Subcutaneous abdominal adipose tissue (tissue), 5 donors: ENCODE results near the gene RPA3.
"Not testable (repeated sequence)": the region's sequence is repeated elsewhere in the genome, so short reads cannot be mapped to it uniquely, and the experiment has no call there.

Source experiments
- H3K27ac ChIP-seq: one replicate; pipeline ENCODE4 v1.7.0; 2013; ENCODE audit warnings: low read depth, mild to moderate bottlenecking, inconsistent platforms, low read length, moderate library complexity
- H3K27me3 ChIP-seq, 5 donors: one replicate each; pipeline ENCODE4 v1.7.0; 2013; ENCODE audit warnings: low read length in 5 of 5, inconsistent platforms in 1 of 5; ENCODE audit not compliant: control insufficient read depth in 5 of 5, insufficient read depth in 4 of 5
- H3K36me3 ChIP-seq, 5 donors: one replicate each; pipeline ENCODE4 v1.7.0; 2013; ENCODE audit warnings: low read length in 5 of 5; ENCODE audit not compliant: control insufficient read depth in 5 of 5, insufficient read depth in 5 of 5
- H3K4me1 ChIP-seq, 5 donors: one replicate each; pipeline ENCODE4 v1.7.0; 2013; ENCODE audit warnings: low read length in 5 of 5, mild to moderate bottlenecking in 3 of 5, moderate library complexity in 1 of 5; ENCODE audit not compliant: control insufficient read depth in 5 of 5, insufficient read depth in 5 of 5
- H3K4me3 ChIP-seq, 5 donors: one replicate each; pipeline ENCODE4 v1.7.0; 2013; ENCODE audit warnings: low read length in 5 of 5, low read depth in 1 of 5
- H3K9ac ChIP-seq, 5 donors: one replicate each; pipeline ENCODE4 v1.7.0; 2013; ENCODE audit warnings: low read length in 5 of 5, mild to moderate bottlenecking in 4 of 5, moderate library complexity in 3 of 5
- H3K9me3 ChIP-seq, 5 donors: one replicate each; pipeline ENCODE4 v1.7.0; 2013; ENCODE audit warnings: low read length in 5 of 5; ENCODE audit not compliant: control insufficient read depth in 5 of 5
- donor health status: healthy.
- donor health status: healthy.
- donor health status: healthy.
- donor health status: healthy.
- donor health status: healthy.

RPA3 gene

GRCh38 chr7:7681936-7682329 is 36.5 kb downstream of the RPA3 start:
- Histone ChIP-seq H3K36me3 (no peaks in the 10 kb centered on the region), H3K27ac (peak overlapping the region; percentile 75), H3K4me3 (no peak overlapping the region), H3K27me3 (no peaks in the 10 kb centered on the region), H3K9ac (peak overlapping the region in 4 of 5 donors; percentile 13 to 57 (median 44)), H3K9me3 (peaks cover 0 to 3% (median 0%) of the 10 kb centered on the region in 5 donors), H3K4me1 (peaks cover 0 to 31% (median 26%) of the 10 kb centered on the region in 5 donors)

GRCh38 chr7:7681191-7681935 is 37.0 kb downstream of the RPA3 start:
- H3K9ac ChIP-seq, result peak overlapping the region; percentile 5 to 57 (median 36)
- H3K27me3 ChIP-seq, result no peaks in the 10 kb centered on the region
- H3K4me3 ChIP-seq, result peak overlapping the region; percentile 19 to 58 (median 43)

GRCh38 chr7:7679640-7680039 is 38.8 kb downstream of the RPA3 start:
- H3K36me3 ChIP-seq, H3K27me3 ChIP-seq, H3K4me3 ChIP-seq, H3K27ac ChIP-seq, H3K9ac ChIP-seq, H3K9me3 ChIP-seq: not testable (repeated sequence)
- peaks cover 0 to 26% (median 22%) of the 10 kb centered on the region in 5 donors for H3K4me1 ChIP-seq

More at GRCh38 chr7:7681191-7681935, 37.0 kb downstream of the RPA3 start:
- Histone ChIP-seq H3K9me3 (peaks cover 0 to 3% (median 0%) of the 10 kb centered on the region in 5 donors), H3K27ac (peak overlapping the region; percentile 75), H3K36me3 (no peaks in the 10 kb centered on the region), H3K4me1 (peaks cover 0 to 26% (median 22%) of the 10 kb centered on the region in 5 donors)

GRCh38 chr7:7675686-7676085 is 42.7 kb downstream of the RPA3 start:
- H3K9ac ChIP-seq, result no peak overlapping the region
- peaks cover 0 to 3% (median 0%) of the 10 kb centered on the region in 5 donors for H3K9me3 ChIP-seq
- H3K4me3 ChIP-seq, result no peak overlapping the region
- H3K27me3 ChIP-seq, result no peaks in the 10 kb centered on the region
- peaks cover 0 to 5% (median 2%) of the 10 kb centered on the region in 5 donors for H3K36me3 ChIP-seq
- H3K4me1 ChIP-seq, result peaks cover 0 to 2% (median 0%) of the 10 kb centered on the region in 5 donors
- H3K27ac ChIP-seq, result no peak overlapping the region

GRCh38 chr7:7673240-7673550 is 45.2 kb downstream of the RPA3 start:
- H3K4me1 ChIP-seq, result peaks cover 0 to 2% (median 0%) of the 10 kb centered on the region in 5 donors
- no peak overlapping the region for H3K27ac ChIP-seq
- H3K9ac ChIP-seq, result no peak overlapping the region
- no peak overlapping the region for H3K4me3 ChIP-seq
- peaks cover 0 to 5% (median 2%) of the 10 kb centered on the region in 5 donors for H3K36me3 ChIP-seq
- no peaks in the 10 kb centered on the region for H3K27me3 ChIP-seq
- peaks cover 0 to 3% (median 0%) of the 10 kb centered on the region in 5 donors for H3K9me3 ChIP-seq

GRCh38 chr7:7672545-7673239 is 45.7 kb downstream of the RPA3 start:
- Histone ChIP-seq H3K4me1 (peaks cover 0 to 2% (median 0%) of the 10 kb centered on the region in 5 donors), H3K4me3 (no peak overlapping the region), H3K27ac (no peak overlapping the region), H3K9ac (no peak overlapping the region), H3K9me3 (no peaks in the 10 kb centered on the region), H3K27me3 (no peaks in the 10 kb centered on the region), H3K36me3 (peaks cover 0 to 5% (median 2%) of the 10 kb centered on the region in 5 donors)

- Histone ChIP-seq H3K36me3 (peaks cover 0 to 5% (median 2%) of the 10 kb centered on the region in 5 donors), H3K27ac (no peak overlapping the region)
These were observed 47.0 kb downstream of the RPA3 start for GRCh38 chr7:7671361-7671760.

GRCh38 chr7:7670490-7670889 is 47.9 kb downstream of the RPA3 start:
- H3K9ac ChIP-seq, result no peak overlapping the region
- H3K36me3 ChIP-seq, result peaks cover 0 to under 1% (median 0%) of the 10 kb centered on the region in 5 donors
- no peaks in the 10 kb centered on the region for H3K27me3 ChIP-seq
- no peak overlapping the region for H3K4me3 ChIP-seq
- no peak overlapping the region for H3K27ac ChIP-seq
- H3K4me1 ChIP-seq, result peaks cover 0 to 2% (median 0%) of the 10 kb centered on the region in 5 donors
- no peaks in the 10 kb centered on the region for H3K9me3 ChIP-seq

More at GRCh38 chr7:7671361-7671760, 47.0 kb downstream of the RPA3 start:
- Histone ChIP-seq H3K4me3 (no peak overlapping the region), H3K9me3 (no peaks in the 10 kb centered on the region), H3K27me3 (no peaks in the 10 kb centered on the region), H3K9ac (no peak overlapping the region), H3K4me1 (peaks cover 0 to 2% (median 0%) of the 10 kb centered on the region in 5 donors)

- no peaks in the 10 kb centered on the region for H3K9me3 ChIP-seq
- H3K9ac ChIP-seq, result no peak overlapping the region
- peaks cover 0 to 2% (median 0%) of the 10 kb centered on the region in 5 donors for H3K4me1 ChIP-seq
- no peaks in the 10 kb centered on the region for H3K36me3 ChIP-seq
- H3K4me3 ChIP-seq, result no peak overlapping the region
- H3K27me3 ChIP-seq, result no peaks in the 10 kb centered on the region
- H3K27ac ChIP-seq, result no peak overlapping the region
These were observed 49.7 kb downstream of the RPA3 start for GRCh38 chr7:7668706-7669105.

- peaks cover 0 to 2% (median 0%) of the 10 kb centered on the region in 5 donors for H3K4me1 ChIP-seq
- H3K9me3 ChIP-seq, result no peaks in the 10 kb centered on the region
- H3K4me3 ChIP-seq, result no peak overlapping the region
- H3K27me3 ChIP-seq, result no peaks in the 10 kb centered on the region
- H3K27ac ChIP-seq, result no peak overlapping the region
- no peaks in the 10 kb centered on the region for H3K36me3 ChIP-seq
- H3K9ac ChIP-seq, result no peak overlapping the region
These were observed 51.2 kb downstream of the RPA3 start for GRCh38 chr7:7667187-7667586.
